ENCODE measurements around the gene HIC1.

HIC1 gene

DNA sequence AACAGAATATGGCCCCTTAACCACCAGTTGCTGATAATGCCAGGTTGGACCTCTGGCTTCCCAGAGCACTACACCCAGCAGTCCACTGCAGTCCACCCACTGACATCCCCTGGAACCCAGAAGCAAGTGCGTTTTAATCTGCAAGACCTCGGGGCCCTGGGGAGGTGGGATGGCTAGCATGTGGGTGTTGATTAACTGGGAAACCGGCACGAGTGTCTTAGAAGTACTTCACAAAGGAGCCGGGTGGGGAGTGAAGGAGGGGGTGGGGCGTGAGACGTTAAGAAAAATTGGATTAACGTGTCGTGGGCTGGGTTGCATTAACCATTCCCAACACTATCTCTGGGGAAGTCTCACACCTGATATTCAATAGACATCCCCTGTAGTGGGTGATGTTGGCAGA lies 6.1 kb upstream of the HIC1 start:
- no peak for DNase-seq

- DNase-seq: no peak
Observed at GRCh38 chr17:2049333-2050299, 5.3 kb upstream of the HIC1 start.

DNA sequence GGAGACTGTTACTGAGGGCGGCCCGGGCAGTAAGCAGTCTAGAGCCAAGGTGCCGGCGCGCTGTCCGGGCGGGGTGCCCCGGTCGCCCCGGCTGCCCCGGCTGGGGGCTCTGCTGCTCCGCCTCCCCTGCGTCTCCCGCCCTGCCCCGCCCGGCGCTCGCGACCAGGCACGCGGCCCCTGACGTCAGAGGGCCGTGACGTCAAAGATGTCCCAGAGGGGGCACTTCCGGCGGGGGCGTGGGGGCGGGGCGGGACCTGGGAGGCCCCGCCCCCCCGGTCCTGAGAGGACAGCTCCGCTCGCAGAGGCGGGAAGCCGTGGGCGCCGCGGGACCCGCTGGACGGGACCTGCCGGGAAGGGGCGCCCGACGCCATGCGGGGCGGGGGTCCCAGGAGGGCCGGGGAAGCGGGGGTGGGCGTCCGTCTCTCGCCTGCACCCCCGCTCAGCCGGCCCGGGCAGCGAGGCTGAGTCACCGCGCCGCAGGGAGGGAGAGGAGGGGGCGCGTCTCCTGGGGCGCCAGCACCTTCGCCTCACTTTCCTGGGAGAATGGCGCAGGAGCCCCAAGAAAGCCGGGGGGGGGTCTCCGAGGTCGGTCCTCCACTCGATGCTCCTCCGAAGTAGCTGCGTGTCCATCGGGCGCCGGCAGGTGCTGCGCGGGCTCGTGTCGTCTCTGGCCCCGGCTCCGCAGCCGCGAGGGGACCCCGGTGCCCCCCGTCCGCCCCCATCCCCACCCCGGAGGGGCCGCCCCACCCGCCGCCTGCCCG lies 4.4 kb upstream of the HIC1 start:
- no peak for DNase-seq

DNA sequence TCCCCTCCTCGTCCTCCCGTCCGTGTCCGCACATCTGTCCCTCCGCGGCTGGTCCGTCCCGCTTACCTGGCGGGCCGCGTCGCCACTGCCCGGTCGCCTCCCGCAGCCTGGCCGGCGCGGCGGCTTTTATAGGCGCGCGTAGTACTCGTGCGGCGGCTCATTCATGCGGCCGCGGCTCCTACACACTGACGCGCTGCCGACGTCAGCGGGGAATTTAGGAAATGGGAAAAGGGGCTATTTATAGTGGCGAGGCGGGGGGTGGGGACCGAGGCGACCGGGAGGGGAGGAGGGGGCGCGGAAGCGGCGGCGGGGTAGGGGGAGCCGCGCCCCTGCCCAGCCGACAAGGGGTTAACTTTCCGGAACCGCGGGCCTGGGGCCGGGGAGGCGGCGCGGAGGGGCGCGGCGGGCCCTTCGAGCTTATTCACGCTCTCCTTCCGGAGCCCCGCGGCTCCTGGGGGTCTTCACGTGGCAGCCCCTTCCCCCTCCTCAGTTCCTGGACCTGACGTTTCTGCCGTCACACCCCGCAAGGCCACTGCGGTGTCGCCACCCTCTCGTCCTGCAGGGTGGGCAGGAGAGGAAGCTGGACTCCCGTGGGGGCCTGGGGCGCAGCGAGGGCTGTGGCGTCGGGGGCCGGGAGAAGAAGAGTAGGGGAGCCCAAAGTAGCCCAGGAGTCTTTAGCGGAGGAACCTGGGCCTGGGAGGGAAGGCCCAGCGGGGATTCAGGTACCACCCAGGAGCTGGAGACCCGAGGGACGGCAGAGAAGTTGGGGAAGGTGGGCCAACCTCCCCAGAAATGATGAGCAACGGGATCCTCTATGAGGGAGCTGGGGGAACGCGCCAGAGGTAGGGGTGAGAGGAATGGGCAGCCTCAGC lies 3.6 kb upstream of the HIC1 start:
- DNase-seq: no peak

DNA sequence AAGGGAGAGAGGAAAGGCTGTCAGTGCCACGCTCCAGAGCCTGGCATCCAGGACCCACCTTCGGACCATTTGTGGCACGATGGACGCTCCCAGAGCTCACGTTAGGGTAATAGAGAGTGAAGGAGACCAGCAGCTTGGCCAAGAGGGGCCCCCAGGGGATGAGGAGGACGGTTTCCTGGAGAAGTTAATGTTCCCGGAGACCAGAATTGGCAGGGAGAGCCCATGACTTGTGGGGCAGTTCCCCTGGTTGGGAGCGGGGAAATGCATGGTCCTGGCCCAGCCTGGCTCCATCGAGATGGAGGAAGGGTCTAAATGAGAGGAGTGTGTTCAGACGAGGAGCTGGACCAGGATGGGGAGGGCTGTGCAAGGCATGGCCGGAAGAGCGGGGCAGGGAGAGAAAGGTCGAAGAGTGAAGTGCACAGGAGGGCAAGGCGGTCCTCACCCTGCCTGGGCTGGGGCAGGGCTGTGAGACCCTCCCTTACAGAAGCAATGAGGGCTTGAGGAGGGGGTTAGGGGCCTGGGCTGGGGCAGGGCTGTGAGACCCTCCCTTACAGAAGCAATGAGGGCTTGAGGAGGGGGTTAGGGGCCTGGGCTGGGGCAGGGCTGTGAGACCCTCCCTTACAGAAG lies 2.9 kb upstream of the HIC1 start:
- no peak for DNase-seq

GRCh38 chr17:2053380-2054261 lies 1.3 kb upstream of the HIC1 start:
- no peak for DNase-seq

GRCh38 chr17:2054262-2054511 lies 716 bp upstream of the HIC1 start:
- no peak for DNase-seq

GRCh38 chr17:2055292-2056205 lies 646 bp downstream of the HIC1 start:
- no peak for DNase-seq

DNA sequence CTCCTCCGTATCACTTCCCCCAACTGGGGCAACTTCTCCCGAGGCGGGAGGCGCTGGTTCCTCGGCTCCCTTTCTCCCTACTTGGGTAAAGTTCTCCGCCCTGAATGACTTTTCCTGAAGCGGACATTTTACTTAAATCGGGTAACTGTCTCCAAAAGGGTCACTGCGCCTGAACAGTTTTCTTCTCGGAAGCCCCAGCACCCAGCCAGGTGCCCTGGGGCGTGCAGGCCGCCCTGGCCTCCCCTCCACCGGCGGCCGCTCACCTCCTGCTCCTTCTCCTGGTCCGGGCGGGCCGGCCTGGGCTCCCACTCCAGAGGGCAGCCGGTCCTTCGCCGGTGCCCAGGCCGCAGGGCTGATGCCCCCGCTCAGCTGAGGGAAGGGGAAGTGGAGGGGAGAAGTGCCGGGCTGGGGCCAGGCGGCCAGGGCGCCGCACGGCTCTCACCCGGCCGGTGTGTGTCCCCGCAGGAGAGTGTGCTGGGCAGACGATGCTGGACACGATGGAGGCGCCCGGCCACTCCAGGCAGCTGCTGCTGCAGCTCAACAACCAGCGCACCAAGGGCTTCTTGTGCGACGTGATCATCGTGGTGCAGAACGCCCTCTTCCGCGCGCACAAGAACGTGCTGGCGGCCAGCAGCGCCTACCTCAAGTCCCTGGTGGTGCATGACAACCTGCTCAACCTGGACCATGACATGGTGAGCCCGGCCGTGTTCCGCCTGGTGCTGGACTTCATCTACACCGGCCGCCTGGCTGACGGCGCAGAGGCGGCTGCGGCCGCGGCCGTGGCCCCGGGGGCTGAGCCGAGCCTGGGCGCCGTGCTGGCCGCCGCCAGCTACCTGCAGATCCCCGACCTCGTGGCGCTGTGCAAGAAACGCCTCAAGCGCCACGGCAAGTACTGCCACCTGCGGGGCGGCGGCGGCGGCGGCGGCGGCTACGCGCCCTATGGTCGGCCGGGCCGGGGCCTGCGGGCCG lies 1.6 kb downstream of the HIC1 start:
- DNase-seq: no peak

- DNase-seq: no peak
Observed at GRCh38 chr17:2057175-2057759, 2.4 kb downstream of the HIC1 start.

GRCh38 chr17:2057760-2058585 lies 3.1 kb downstream of the HIC1 start:
- no peak for DNase-seq

DNA sequence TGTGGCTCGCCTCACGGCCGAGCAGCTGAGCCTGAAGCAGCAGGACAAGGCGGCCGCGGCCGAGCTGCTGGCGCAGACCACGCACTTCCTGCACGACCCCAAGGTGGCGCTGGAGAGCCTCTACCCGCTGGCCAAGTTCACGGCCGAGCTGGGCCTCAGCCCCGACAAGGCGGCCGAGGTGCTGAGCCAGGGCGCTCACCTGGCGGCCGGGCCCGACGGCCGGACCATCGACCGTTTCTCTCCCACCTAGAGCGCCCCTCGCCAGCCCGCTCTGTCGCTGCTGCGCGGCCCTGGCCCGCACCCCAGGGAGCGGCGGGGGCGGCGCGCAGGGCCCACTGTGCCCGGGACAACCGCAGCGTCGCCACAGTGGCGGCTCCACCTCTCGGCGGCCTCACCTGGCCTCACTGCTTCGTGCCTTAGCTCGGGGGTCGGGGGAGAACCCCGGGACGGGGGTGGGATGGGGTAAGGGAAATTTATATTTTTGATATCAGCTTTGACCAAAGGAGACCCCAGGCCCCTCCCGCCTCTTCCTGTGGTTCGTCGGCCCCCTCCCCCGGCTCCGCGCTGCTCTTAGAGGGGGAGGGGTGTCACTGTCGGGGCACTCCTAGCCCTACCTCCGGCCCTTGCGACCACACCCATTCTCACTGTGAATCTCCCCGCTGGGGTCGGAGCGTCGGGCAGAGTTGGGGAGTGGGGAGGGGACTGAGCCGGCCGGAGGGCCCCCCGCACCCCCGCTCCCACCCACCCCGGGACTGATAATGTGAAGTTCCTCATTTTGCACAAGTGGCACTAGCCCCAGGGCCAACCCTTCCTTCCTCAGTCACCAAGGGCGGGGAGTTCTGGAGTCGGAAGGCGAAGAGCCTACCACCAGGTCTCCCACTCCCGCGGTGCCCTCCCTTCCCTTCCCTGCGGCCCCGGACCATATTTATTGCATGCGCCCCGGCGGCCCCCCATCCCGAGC lies 4.0 kb downstream of the HIC1 start:
- DNase-seq: peak; percentile 28

DNA sequence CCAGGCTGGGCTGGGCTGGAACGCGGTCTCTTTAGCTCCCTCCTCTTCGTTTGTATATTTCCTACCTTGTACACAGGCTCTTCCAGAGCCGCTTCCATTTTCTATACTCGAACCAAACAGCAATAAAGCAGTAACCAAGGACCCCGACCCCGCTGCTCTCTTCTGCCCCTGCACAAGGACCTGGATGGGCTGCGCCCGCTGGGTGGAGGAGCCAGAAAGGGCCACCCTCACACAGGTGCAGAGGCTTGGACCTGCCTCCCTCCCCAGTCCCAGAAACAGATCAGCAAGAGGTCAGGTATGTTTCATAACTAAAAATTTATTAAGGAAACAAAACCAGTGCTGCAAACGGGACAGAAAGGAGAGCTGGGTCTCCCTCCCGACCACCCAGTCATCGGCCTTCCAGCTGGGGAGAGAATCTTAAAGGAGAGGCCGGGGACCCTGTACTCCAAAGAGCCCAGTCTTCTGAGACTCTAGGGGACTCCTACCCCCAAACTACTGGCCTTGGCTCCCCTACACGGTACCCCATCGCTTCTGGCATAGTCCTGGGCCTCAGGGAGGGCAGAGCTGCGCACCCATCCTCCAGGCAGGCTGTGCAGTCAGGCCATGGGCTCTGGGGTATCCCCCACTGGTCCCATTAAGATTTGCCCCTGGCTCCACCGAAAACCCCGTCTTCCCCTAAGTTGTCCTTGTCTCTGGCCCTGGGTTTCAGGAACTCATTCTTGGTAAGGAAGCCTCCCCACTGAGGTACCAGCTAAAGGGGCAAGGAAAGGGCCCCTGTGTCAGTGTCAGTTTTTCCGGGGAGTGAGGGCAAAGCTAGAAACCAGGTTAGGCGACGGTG lies 4.9 kb downstream of the HIC1 start:
- DNase-seq: no peak

DNA sequence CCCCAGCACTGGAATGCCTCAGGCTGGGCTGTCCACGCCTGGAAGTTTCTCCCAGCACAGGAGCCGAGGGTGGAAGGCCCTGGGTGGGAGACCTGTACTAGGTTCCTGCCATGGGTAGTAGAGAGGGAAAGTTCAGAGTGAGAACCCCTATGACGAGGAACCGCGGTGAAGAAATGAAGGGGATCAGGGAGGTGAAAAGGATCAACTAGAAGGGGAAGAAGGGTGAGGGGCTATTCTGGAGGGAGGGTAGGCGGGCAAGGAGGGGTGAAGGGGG lies 5.4 kb downstream of the HIC1 start:
- no peak for DNase-seq

- DNase-seq: no peak
Observed at GRCh38 chr17:2060681-2061440, 6.0 kb downstream of the HIC1 start.

Data from GF-D8 (cell line).